ES-I3 (cell line): Measurements from ENCODE around the gene RFX2.
"Not testable (repeated sequence)": the region's sequence is repeated elsewhere in the genome, so short reads cannot be mapped to it uniquely, and the experiment has no call there.

Experiments used
- H3K36me3 ChIP-seq: 2 replicates; pipeline ENCODE4 v1.6.1; 2013; ENCODE audit warnings: mild to moderate bottlenecking, low read length, control low read depth, moderate library complexity; ENCODE audit not compliant: insufficient read depth
- H3K4me1 ChIP-seq: 2 replicates; pipeline ENCODE4 v1.6.1; 2013; ENCODE audit warnings: mild to moderate bottlenecking, control low read depth, low read length; ENCODE audit not compliant: insufficient read depth
- H3K9ac ChIP-seq: 2 replicates; pipeline ENCODE4 v1.6.1; 2013; ENCODE audit warnings: low read depth, mild to moderate bottlenecking, low read length, moderate library complexity
- H3K9me3 ChIP-seq: 2 replicates; pipeline ENCODE4 v1.6.1; 2013; ENCODE audit warnings: mild to moderate bottlenecking, low read length, moderate library complexity; ENCODE audit not compliant: control insufficient read depth, insufficient read depth

Gene RFX2

GRCh38 chr19:6018786-6019185 lies 91.5 kb downstream of the RFX2 start:
- no peaks in the 10 kb centered on the region; the same call in 1 of the 2 replicates for H3K4me1 ChIP-seq
- no peaks in the 10 kb centered on the region for H3K9me3 ChIP-seq
- H3K36me3 ChIP-seq, result no peaks in the 10 kb centered on the region
- H3K9ac ChIP-seq, result no peak overlapping the region

GRCh38 chr19:6017576-6017975 lies 92.7 kb downstream of the RFX2 start:
- no peaks in the 10 kb centered on the region for H3K36me3 ChIP-seq
- H3K9ac ChIP-seq, result no peak overlapping the region
- H3K9me3 ChIP-seq, result no peaks in the 10 kb centered on the region
- H3K4me1 ChIP-seq, result no peaks in the 10 kb centered on the region

- no peaks in the 10 kb centered on the region for H3K9me3 ChIP-seq
- H3K9ac ChIP-seq, result no peak overlapping the region
- H3K36me3 ChIP-seq, result no peaks in the 10 kb centered on the region
- no peaks in the 10 kb centered on the region for H3K4me1 ChIP-seq
Observed at GRCh38 chr19:6015841-6016545, 94.3 kb downstream of the RFX2 start.

GRCh38 chr19:6014551-6015135 lies 95.7 kb downstream of the RFX2 start:
- no peak overlapping the region for H3K9ac ChIP-seq

GRCh38 chr19:6012426-6013170 lies 97.7 kb downstream of the RFX2 start:
- no peak overlapping the region for H3K9ac ChIP-seq
- no peaks in the 10 kb centered on the region for H3K36me3 ChIP-seq
- no peaks in the 10 kb centered on the region for H3K9me3 ChIP-seq
- no peaks in the 10 kb centered on the region for H3K4me1 ChIP-seq

More at GRCh38 chr19:6014551-6015135, 95.7 kb downstream of the RFX2 start:
- Histone ChIP-seq H3K36me3 (no peaks in the 10 kb centered on the region), H3K9me3 (no peaks in the 10 kb centered on the region), H3K4me1 (no peaks in the 10 kb centered on the region)

- H3K36me3 ChIP-seq, result no peaks in the 10 kb centered on the region
- no peaks in the 10 kb centered on the region for H3K4me1 ChIP-seq
- no peak overlapping the region for H3K9ac ChIP-seq
- H3K9me3 ChIP-seq, result no peaks in the 10 kb centered on the region
Observed at GRCh38 chr19:6011794-6012193, 98.5 kb downstream of the RFX2 start.

GRCh38 chr19:6011206-6011605 lies 99.1 kb downstream of the RFX2 start:
- no peaks in the 10 kb centered on the region for H3K36me3 ChIP-seq
- no peaks in the 10 kb centered on the region for H3K4me1 ChIP-seq
- no peaks in the 10 kb centered on the region for H3K9me3 ChIP-seq
- no peak overlapping the region for H3K9ac ChIP-seq

GRCh38 chr19:6010107-6010506 lies 100.2 kb downstream of the RFX2 start:
- H3K4me1 ChIP-seq, result no peaks in the 10 kb centered on the region
- no peaks in the 10 kb centered on the region for H3K36me3 ChIP-seq
- H3K9me3 ChIP-seq, result no peaks in the 10 kb centered on the region
- no peak overlapping the region for H3K9ac ChIP-seq

- Histone ChIP-seq H3K36me3 (no peaks in the 10 kb centered on the region), H3K4me1 (no peaks in the 10 kb centered on the region), H3K9me3 (no peaks in the 10 kb centered on the region), H3K9ac (no peak overlapping the region)
Observed at GRCh38 chr19:6007866-6008265, 102.4 kb downstream of the RFX2 start.

GRCh38 chr19:6006896-6007295 lies 103.4 kb downstream of the RFX2 start:
- no peaks in the 10 kb centered on the region for H3K9me3 ChIP-seq
- no peaks in the 10 kb centered on the region for H3K36me3 ChIP-seq
- no peak overlapping the region for H3K9ac ChIP-seq
- H3K4me1 ChIP-seq, result no peaks in the 10 kb centered on the region

- H3K9me3 ChIP-seq, H3K9ac ChIP-seq, H3K4me1 ChIP-seq, H3K36me3 ChIP-seq: not testable (repeated sequence)
Observed at GRCh38 chr19:6006070-6006446, 104.2 kb downstream of the RFX2 start.

- Histone ChIP-seq H3K9ac (no peak overlapping the region), H3K36me3 (no peaks in the 10 kb centered on the region), H3K9me3 (no peaks in the 10 kb centered on the region), H3K4me1 (no peaks in the 10 kb centered on the region)
Observed at GRCh38 chr19:6005321-6006069, 104.8 kb downstream of the RFX2 start.

- no peaks in the 10 kb centered on the region for H3K9me3 ChIP-seq
- no peaks in the 10 kb centered on the region for H3K36me3 ChIP-seq
- no peak overlapping the region for H3K9ac ChIP-seq
- no peaks in the 10 kb centered on the region for H3K4me1 ChIP-seq
Observed at GRCh38 chr19:6003976-6004375, 106.3 kb downstream of the RFX2 start.

- Histone ChIP-seq H3K9ac (no peak overlapping the region), H3K36me3 (no peaks in the 10 kb centered on the region), H3K4me1 (no peaks in the 10 kb centered on the region), H3K9me3 (no peaks in the 10 kb centered on the region)
Observed at GRCh38 chr19:6002591-6002990, 107.7 kb downstream of the RFX2 start.
